Stimulated activated effector memory CD8-positive, alpha-beta T cell treated with anti-CD3 and anti-CD28 coated beads, Interleukin-12 subunit alpha, Interleukin-12 subunit beta, amount 100 ng/mL, for 72 hours (primary cell): ENCODE measurements around the gene TSPEAR.
"Not testable (repeated sequence)": the region's sequence is repeated elsewhere in the genome, so short reads cannot be mapped to it uniquely, and the experiment has no call there.

Source experiments
- ATAC-seq: fragments of 150-1000 bp; cut with Tn5 transposase; 2 replicates; pipeline ENCODE4 v1.10.0; 2021
- DNase-seq, 2 donors: peaks; one replicate each; pipeline ENCODE4 v3.0.0; 2021 to 2022; ENCODE audit warnings: low spot score in 2 of 2
- H3K27ac Mint-ChIP-seq: one replicate; pipeline ENCODE4 v1.8.0; 2022; ENCODE audit warnings: mild to moderate bottlenecking, mixed read lengths
- H3K36me3 Mint-ChIP-seq: one replicate; pipeline ENCODE4 v1.8.0; 2022; ENCODE audit warnings: mild to moderate bottlenecking, mixed read lengths
- H3K4me1 Mint-ChIP-seq: one replicate; pipeline ENCODE4 v1.8.0; 2022; ENCODE audit warnings: mixed read lengths
- H3K4me3 Mint-ChIP-seq: one replicate; pipeline ENCODE4 v1.8.0; 2022; ENCODE audit warnings: mild to moderate bottlenecking, mixed read lengths
- H3K9me3 Mint-ChIP-seq: one replicate; pipeline ENCODE4 v1.8.0; 2022; ENCODE audit warnings: mixed read lengths

TSPEAR gene

GRCh38 chr21:44590311-44590721 lies 121.1 kb downstream of the TSPEAR start:
- Mint-ChIP-seq H3K9me3 (no peaks in the 10 kb centered on the region), H3K27ac (peak overlapping the region; percentile 50), H3K4me1 (peaks cover 4% of the 10 kb centered on the region), H3K4me3 (no peak overlapping the region), H3K36me3 (no peaks in the 10 kb centered on the region)
- DNase-seq (peak in 1 of 2 donors; percentile 33), ATAC-seq (no peak)

GRCh38 chr21:44589586-44590305 lies 121.6 kb downstream of the TSPEAR start:
- H3K9me3 Mint-ChIP-seq, result no peaks in the 10 kb centered on the region
- H3K4me3 Mint-ChIP-seq, result no peak overlapping the region
- H3K36me3 Mint-ChIP-seq, result no peaks in the 10 kb centered on the region
- no peak for ATAC-seq
- no peaks in the 10 kb centered on the region for H3K4me1 Mint-ChIP-seq
- DNase-seq, result no peak
- H3K27ac Mint-ChIP-seq, result peak overlapping the region; percentile 50

GRCh38 chr21:44589094-44589493 lies 122.3 kb downstream of the TSPEAR start:
- ATAC-seq (no peak), DNase-seq (no peak)
- Mint-ChIP-seq H3K4me1 (no peaks in the 10 kb centered on the region), H3K27ac (peak overlapping the region; percentile 50), H3K4me3 (no peak overlapping the region), H3K36me3 (no peaks in the 10 kb centered on the region), H3K9me3 (no peaks in the 10 kb centered on the region)

DNA sequence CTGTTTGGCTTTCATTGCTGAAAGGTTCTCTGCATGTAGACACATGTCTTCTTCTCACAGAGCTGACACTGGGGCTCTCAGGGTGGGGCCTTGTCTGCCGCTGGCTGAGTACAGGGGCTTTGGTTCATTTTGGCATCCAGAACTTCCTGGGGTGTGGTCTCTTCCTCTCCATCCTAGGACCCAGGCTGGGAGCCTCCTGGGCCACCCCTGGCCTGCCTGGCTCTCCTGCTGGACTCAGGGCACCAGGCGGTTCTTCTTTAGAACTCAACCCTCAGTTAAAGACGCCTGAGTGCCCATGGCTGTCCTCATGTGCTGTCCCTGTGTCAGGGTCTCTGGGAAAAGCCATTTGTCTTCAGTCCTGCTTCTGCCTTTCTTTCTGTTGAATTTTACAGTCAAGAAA lies 125.5 kb downstream of the TSPEAR start:
- ATAC-seq, result no peak
- H3K36me3 Mint-ChIP-seq, result no peaks in the 10 kb centered on the region
- H3K4me3 Mint-ChIP-seq, result no peak overlapping the region

GRCh38 chr21:44583800-44584147 lies 127.6 kb downstream of the TSPEAR start:
- Mint-ChIP-seq H3K36me3 (no peaks in the 10 kb centered on the region), H3K27ac (no peak overlapping the region), H3K9me3 (peaks cover 9% of the 10 kb centered on the region), H3K4me1 (peaks cover 4% of the 10 kb centered on the region), H3K4me3 (no peak overlapping the region)
- DNase-seq, result peak in 1 of 2 donors; percentile 55
- ATAC-seq, result peak; percentile 95

More for the DNA sequence above, 125.5 kb downstream of the TSPEAR start:
- peaks cover 6% of the 10 kb centered on the region for H3K9me3 Mint-ChIP-seq
- no peak overlapping the region for H3K27ac Mint-ChIP-seq
- no peaks in the 10 kb centered on the region for H3K4me1 Mint-ChIP-seq
- DNase-seq, result no peak

DNA sequence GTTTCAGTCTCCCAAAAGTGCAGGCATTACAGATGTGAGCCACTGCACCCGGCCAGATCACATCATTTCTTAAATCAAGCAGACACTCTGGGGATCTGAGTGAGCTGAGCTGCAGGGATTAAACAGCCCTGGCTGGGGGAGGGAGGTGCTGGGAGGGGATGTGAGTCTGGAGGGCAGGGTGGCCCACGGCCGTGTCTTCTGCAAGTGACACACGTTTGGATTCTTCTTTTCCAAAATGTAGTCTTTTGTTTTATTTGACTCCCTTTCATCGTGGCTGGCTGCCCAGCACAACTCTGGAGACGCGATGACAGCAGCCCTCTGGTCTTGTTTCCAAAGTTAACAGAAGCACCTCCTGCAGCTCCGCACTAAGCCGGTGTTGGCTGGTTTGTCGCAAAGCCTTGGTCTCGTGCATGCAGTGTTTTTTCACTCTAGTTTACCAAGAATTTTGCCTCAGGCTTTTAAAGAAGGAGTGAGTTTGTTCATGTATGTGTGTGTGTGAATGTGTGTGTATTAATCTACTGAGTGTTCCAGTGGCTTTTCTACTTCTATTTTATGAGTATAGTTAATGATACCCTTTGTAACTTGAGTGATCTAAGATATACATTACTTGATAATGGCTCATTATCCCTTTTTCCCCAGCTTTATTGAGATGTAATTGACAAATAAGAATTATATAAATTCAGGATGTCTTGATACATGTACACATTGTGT lies 128.1 kb downstream of the TSPEAR start:
- H3K36me3 Mint-ChIP-seq, result no peaks in the 10 kb centered on the region
- no peak overlapping the region for H3K27ac Mint-ChIP-seq
- peaks cover 4% of the 10 kb centered on the region for H3K4me1 Mint-ChIP-seq
- H3K9me3 Mint-ChIP-seq, result peaks cover 9% of the 10 kb centered on the region
- ATAC-seq (no peak), DNase-seq (no peak)
- H3K4me3 Mint-ChIP-seq, result no peak overlapping the region

- ATAC-seq (no peak), DNase-seq (no peak)
- no peak overlapping the region for H3K4me3 Mint-ChIP-seq
- peaks cover 11% of the 10 kb centered on the region for H3K9me3 Mint-ChIP-seq
- peaks cover 4% of the 10 kb centered on the region for H3K4me1 Mint-ChIP-seq
- H3K27ac Mint-ChIP-seq, result no peak overlapping the region
- H3K36me3 Mint-ChIP-seq, result no peaks in the 10 kb centered on the region
These were observed 129.3 kb downstream of the TSPEAR start for GRCh38 chr21:44582055-44582454.

GRCh38 chr21:44581158-44581557 lies 130.2 kb downstream of the TSPEAR start:
- Mint-ChIP-seq H3K4me3 (no peak overlapping the region), H3K4me1 (peaks cover 4% of the 10 kb centered on the region), H3K27ac (no peak overlapping the region), H3K36me3 (no peaks in the 10 kb centered on the region), H3K9me3 (peaks cover 15% of the 10 kb centered on the region)
- ATAC-seq (no peak), DNase-seq (no peak)

GRCh38 chr21:44580231-44580821 lies 131.0 kb downstream of the TSPEAR start, which contains the start of gene KRTAP10-5:
Gene KRTAP10-5 (minus strand): TSS chr21:44580604. CDS start chr21:44580578, 26 bp downstream.
- H3K4me1 Mint-ChIP-seq, H3K36me3 Mint-ChIP-seq, H3K4me3 Mint-ChIP-seq, H3K27ac Mint-ChIP-seq, ATAC-seq: not testable (repeated sequence)
- peak in 1 of 2 donors; percentile 38 for DNase-seq
- peaks cover 15% of the 10 kb centered on the region for H3K9me3 Mint-ChIP-seq

GRCh38 chr21:44579833-44580144 lies 131.6 kb downstream of the TSPEAR start:
- Mint-ChIP-seq H3K9me3 (peaks cover 15% of the 10 kb centered on the region), H3K4me1 (peaks cover 8% of the 10 kb centered on the region), H3K4me3 (no peak overlapping the region), H3K27ac (no peak overlapping the region), H3K36me3 (no peaks in the 10 kb centered on the region)
- DNase-seq, result peak in 1 of 2 donors; percentile 32
- ATAC-seq, result no peak

GRCh38 chr21:44579056-44579832 lies 132.1 kb downstream of the TSPEAR start:
- no peak overlapping the region for H3K4me3 Mint-ChIP-seq
- ATAC-seq (no peak), DNase-seq (peak in 1 of 2 donors; percentile 30)
- peaks cover 15% of the 10 kb centered on the region for H3K9me3 Mint-ChIP-seq
- no peak overlapping the region for H3K27ac Mint-ChIP-seq
- no peaks in the 10 kb centered on the region for H3K36me3 Mint-ChIP-seq
- peaks cover 14% of the 10 kb centered on the region for H3K4me1 Mint-ChIP-seq

DNA sequence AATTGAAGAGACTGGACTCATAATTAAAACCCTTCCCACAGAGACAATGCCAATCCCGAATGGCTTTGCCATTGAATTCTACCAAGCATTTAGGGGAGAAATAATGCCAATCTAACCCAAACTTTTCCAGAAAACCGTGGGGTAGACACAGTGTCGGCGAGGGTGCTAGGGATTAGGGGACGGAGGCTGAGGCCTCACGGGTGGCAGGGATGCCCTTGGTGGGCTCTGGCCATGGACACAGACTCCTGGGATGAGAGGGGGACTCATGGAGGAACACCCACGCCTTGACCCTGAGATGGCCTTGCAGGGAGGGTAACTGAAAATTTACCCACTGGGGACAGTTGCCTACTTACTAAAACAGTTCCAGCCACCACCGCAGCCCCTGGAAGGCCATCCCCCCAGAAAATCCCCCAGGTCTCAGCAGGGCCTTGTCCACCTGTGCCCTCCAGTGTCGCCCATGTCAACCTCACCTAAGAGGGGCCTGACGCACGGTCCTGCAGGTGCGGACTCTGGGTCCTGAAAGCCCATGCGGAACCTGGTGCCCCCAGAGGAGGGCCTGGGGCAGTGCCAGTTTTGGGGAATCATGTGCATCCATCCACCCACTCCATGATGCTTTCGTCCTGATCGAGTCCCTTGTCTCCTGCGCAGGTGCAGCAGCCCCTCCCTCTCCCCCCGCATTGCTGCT lies 132.9 kb downstream of the TSPEAR start:
- Mint-ChIP-seq H3K4me1 (peaks cover 14% of the 10 kb centered on the region), H3K27ac (no peak overlapping the region), H3K4me3 (no peak overlapping the region), H3K36me3 (no peaks in the 10 kb centered on the region), H3K9me3 (peaks cover 15% of the 10 kb centered on the region)
- DNase-seq (no peak), ATAC-seq (no peak)

- Mint-ChIP-seq H3K9me3 (peaks cover 10% of the 10 kb centered on the region), H3K36me3 (no peaks in the 10 kb centered on the region), H3K27ac (no peak overlapping the region), H3K4me3 (no peak overlapping the region), H3K4me1 (peaks cover 14% of the 10 kb centered on the region)
- ATAC-seq (no peak), DNase-seq (no peak)
These were observed 135.3 kb downstream of the TSPEAR start for GRCh38 chr21:44576025-44576420.

DNA sequence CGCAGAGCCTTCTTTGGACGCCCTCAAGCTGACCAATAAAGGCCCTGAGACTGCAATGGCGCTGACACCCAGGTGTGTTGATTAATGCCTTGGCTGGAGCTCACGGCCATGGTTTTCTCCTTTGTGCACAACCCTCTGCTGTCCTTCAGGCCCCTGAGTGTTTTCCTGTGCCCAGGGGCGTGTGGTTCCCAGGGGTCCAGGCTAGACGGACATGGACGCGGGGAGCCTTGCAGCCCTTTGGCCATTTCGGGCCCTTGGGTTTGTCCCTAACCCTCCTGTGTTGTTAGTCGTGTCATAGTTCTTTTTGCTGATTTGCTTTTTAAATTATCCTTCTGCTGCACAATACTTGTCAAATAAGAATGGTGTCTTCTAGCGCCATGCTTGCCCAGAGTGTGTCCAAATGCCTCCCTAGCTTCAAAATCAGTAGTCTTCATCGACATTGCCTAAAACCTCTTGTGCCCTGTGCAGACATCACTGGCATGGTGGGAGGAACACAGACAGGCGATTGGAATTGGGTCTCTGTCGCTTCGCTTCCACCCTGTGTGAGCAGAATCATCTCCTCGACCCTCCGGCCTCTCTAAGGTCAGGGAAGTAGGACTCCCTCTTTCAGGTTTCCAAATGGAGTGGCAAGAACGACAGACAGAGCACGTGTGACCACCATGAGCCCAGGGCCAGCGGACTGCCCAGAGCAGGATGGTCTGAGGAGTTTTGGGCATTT lies 135.9 kb downstream of the TSPEAR start:
- Mint-ChIP-seq H3K9me3 (peaks cover 8% of the 10 kb centered on the region), H3K4me1 (peaks cover 14% of the 10 kb centered on the region), H3K27ac (no peak overlapping the region), H3K4me3 (no peak overlapping the region), H3K36me3 (no peaks in the 10 kb centered on the region)
- ATAC-seq (no peak), DNase-seq (no peak)
